H9 (cell line): ENCODE measurements around the gene ATF7IP2. TPM values are rescaled to one million over a fixed set of nuclear protein-coding genes. Genes with fewer than 3 reads are reported as not detected.

ENCODE experiments used
- DNase-seq: peaks from one replicate; pipeline ENCODE4 v3.0.0-alpha.2; 2017
- H2AFZ ChIP-seq: one replicate; pipeline ENCODE4 v1.6.1; 2013; ENCODE audit warnings: mild to moderate bottlenecking, low read length, control low read depth, moderate library complexity
- H2AK5ac ChIP-seq: 2 replicates; pipeline ENCODE4 v1.6.1; 2013; ENCODE audit warnings: low read length, control low read depth, mixed read lengths; ENCODE audit not compliant: insufficient read length
- H2BK120ac ChIP-seq: one replicate; pipeline ENCODE4 v1.6.1; 2013; ENCODE audit warnings: low read depth, mild to moderate bottlenecking, low read length, control low read depth, inconsistent platforms; ENCODE audit not compliant: poor library complexity, severe bottlenecking
- H2BK12ac ChIP-seq: 2 replicates; pipeline ENCODE4 v1.6.1; 2013; ENCODE audit warnings: low read length, control low read depth, mixed read lengths, low read depth; ENCODE audit not compliant: insufficient read length
- H2BK15ac ChIP-seq: 2 replicates; pipeline ENCODE4 v1.6.1; 2013; ENCODE audit warnings: low read depth, low read length, control low read depth
- H2BK20ac ChIP-seq: one replicate; pipeline ENCODE4 v1.6.1; 2013; ENCODE audit warnings: low read depth, mild to moderate bottlenecking, low read length, control low read depth, inconsistent platforms; ENCODE audit not compliant: poor library complexity, severe bottlenecking
- H2BK5ac ChIP-seq: 2 replicates; pipeline ENCODE4 v1.6.1; 2013; ENCODE audit warnings: low read length, control low read depth, mixed read lengths; ENCODE audit not compliant: insufficient read length
- H3K14ac ChIP-seq: 2 replicates; pipeline ENCODE4 v1.6.1; 2013; ENCODE audit warnings: low read length, control low read depth; ENCODE audit not compliant: insufficient read depth
- H3K18ac ChIP-seq: 2 replicates; pipeline ENCODE4 v1.6.1; 2013; ENCODE audit warnings: low read depth, mild to moderate bottlenecking, mixed read lengths, low read length, control low read depth; ENCODE audit not compliant: insufficient read length
- H3K23ac ChIP-seq: 2 replicates; pipeline ENCODE4 v1.6.1; 2013; ENCODE audit warnings: low read length, control low read depth, mixed read lengths, low read depth; ENCODE audit not compliant: insufficient read length
- H3K23me2 ChIP-seq: 2 replicates; pipeline ENCODE4 v1.6.1; 2013; ENCODE audit warnings: low read depth, mild to moderate bottlenecking, mixed read lengths, low read length, control low read depth; ENCODE audit not compliant: insufficient read length, poor library complexity, severe bottlenecking
- H3K27ac ChIP-seq: 2 replicates; pipeline ENCODE4 v1.5.1; 2013; ENCODE audit warnings: low read length, control low read depth, mixed read lengths, low read depth; ENCODE audit not compliant: insufficient read length
- H3K27me3 ChIP-seq: 2 replicates; pipeline ENCODE4 v1.6.1; 2013; ENCODE audit warnings: low read length, control low read depth, inconsistent platforms; ENCODE audit not compliant: insufficient read depth
- H3K4ac ChIP-seq: 2 replicates; pipeline ENCODE4 v1.6.1; 2013; ENCODE audit warnings: low read depth, mild to moderate bottlenecking, control low read depth, inconsistent platforms, low read length, moderate library complexity
- H3K4me1 ChIP-seq: 2 replicates; pipeline ENCODE4 v1.6.1; 2013; ENCODE audit warnings: low read length, control low read depth, inconsistent platforms; ENCODE audit not compliant: insufficient read depth
- H3K4me2 ChIP-seq: 2 replicates; pipeline ENCODE4 v1.6.1; 2013; ENCODE audit warnings: low read length, control low read depth, mixed read lengths; ENCODE audit not compliant: insufficient read length, insufficient read depth
- H3K56ac ChIP-seq: 2 replicates; pipeline ENCODE4 v1.6.1; 2013; ENCODE audit warnings: low read depth, mild to moderate bottlenecking, mixed read lengths, low read length, control low read depth; ENCODE audit not compliant: insufficient read length
- H3K79me1 ChIP-seq: 2 replicates; pipeline ENCODE4 v1.6.1; 2013; ENCODE audit warnings: low read depth, mild to moderate bottlenecking, moderate library complexity, low read length, control low read depth, inconsistent platforms; ENCODE audit not compliant: insufficient read depth, poor library complexity, severe bottlenecking
- H3K79me2 ChIP-seq: 2 replicates; pipeline ENCODE4 v1.6.1; 2013; ENCODE audit warnings: low read length, control low read depth, inconsistent platforms; ENCODE audit not compliant: insufficient read depth
- H3K9ac ChIP-seq: 2 replicates; pipeline ENCODE4 v1.6.1; 2013; ENCODE audit warnings: low read length, control low read depth, mixed read lengths; ENCODE audit not compliant: insufficient read length; ENCODE audit errors: extremely low read depth
- H3K9me3 ChIP-seq: one replicate; pipeline ENCODE4 v1.6.1; 2013; ENCODE audit warnings: low read depth, low read length, inconsistent platforms; ENCODE audit not compliant: control insufficient read depth
- H3T11ph ChIP-seq: one replicate; pipeline ENCODE4 v1.6.1; 2013; ENCODE audit warnings: mild to moderate bottlenecking, low read length, control low read depth, inconsistent platforms
- H4K20me1 ChIP-seq: one replicate; pipeline ENCODE4 v1.6.1; 2013; ENCODE audit not compliant: control insufficient read depth, insufficient read length, insufficient read depth
- H4K5ac ChIP-seq: 2 replicates; pipeline ENCODE4 v1.6.1; 2013; ENCODE audit warnings: low read depth, mild to moderate bottlenecking, mixed read lengths, low read length, control low read depth; ENCODE audit not compliant: insufficient read length
- H4K8ac ChIP-seq: replicated peaks from 2 replicates; pipeline ENCODE4 v1.6.1; 2013; ENCODE audit warnings: low read length, control low read depth, mixed read lengths, low read depth; ENCODE audit not compliant: insufficient read length
- H4K91ac ChIP-seq: 2 replicates; pipeline ENCODE4 v1.6.1; 2013; ENCODE audit warnings: low read depth, mild to moderate bottlenecking, moderate library complexity, mixed read lengths, low read length, control low read depth; ENCODE audit not compliant: insufficient read length
- H3K27ac Mint-ChIP-seq, 3 experiments: 2 replicates in 2 of 3; 3 replicates in 1 of 3; pipeline ENCODE4 v1.8.0; 2020 to 2021; ENCODE audit warnings: mixed read lengths in 3 of 3, mild to moderate bottlenecking in 1 of 3, moderate library complexity in 1 of 3
- H3K27me3 Mint-ChIP-seq: 2 replicates; pipeline ENCODE4 v1.8.0; 2021; ENCODE audit warnings: low read depth, mild to moderate bottlenecking, moderate library complexity, mixed read lengths
- H3K36me3 Mint-ChIP-seq, 3 experiments: 2 replicates in 2 of 3; 3 replicates in 1 of 3; pipeline ENCODE4 v1.8.0; 2020 to 2021; ENCODE audit warnings: low read depth in 3 of 3, mixed read lengths in 3 of 3; ENCODE audit not compliant: insufficient read depth in 1 of 3
- H3K4me1 Mint-ChIP-seq, 2 experiments: 2 replicates each; pipeline ENCODE4 v1.8.0; 2020; ENCODE audit warnings: mixed read lengths in 2 of 2
- H3K4me3 Mint-ChIP-seq, 2 experiments: 2 replicates in 1 of 2; 3 replicates in 1 of 2; pipeline ENCODE4 v1.8.0; 2020 to 2021; ENCODE audit warnings: mild to moderate bottlenecking in 2 of 2, mixed read lengths in 2 of 2, moderate library complexity in 1 of 2
- H3K9me3 Mint-ChIP-seq, 2 experiments: 2 replicates in 1 of 2; 3 replicates in 1 of 2; pipeline ENCODE4 v1.8.0; 2020; ENCODE audit warnings: mild to moderate bottlenecking in 2 of 2, mixed read lengths in 2 of 2, moderate library complexity in 1 of 2
- WGBS: extraction: QIAGEN DNeasy Blood & Tissue Kit; methylation state at CpG from one replicate; pipeline ENCODE4 v1.1.7; 2013; ENCODE audit warnings: missing lambda C conversion rate, low lambda C conversion rate, mixed read lengths; ENCODE audit not compliant: insufficient read length; ENCODE audit errors: extremely low coverage; 5-methylcytosine and 5-hydroxymethylcytosine counted together
- total RNA-seq: library from RNA; stranded (reverse); gene quantifications from 2 replicates; pipeline ENCODE4 v1.2.1, GENCODE V29; 2021
- TF ChIP-seq, protein P1 (sequence below): fragments of 200-600 bp; sonication (generic); conservative IDR thresholded peaks from 3 replicates; pipeline ENCODE4 v1.8.0; 2021; ENCODE audit warnings: antibody characterized with exemption, mild to moderate bottlenecking

Gene ATF7IP2
- total RNA-seq, 1 experiment from 2014 or later = 21.5 TPM

- H4K8ac ChIP-seq = no peak overlapping the region
Observed at GRCh38 chr16:10522966-10523365, 137.1 kb downstream of the ATF7IP2 start.

More at GRCh38 chr16:10522966-10523365, 137.1 kb downstream of the ATF7IP2 start:
- Histone ChIP-seq H3K27ac (no peak overlapping the region), H2AFZ (no peak overlapping the region), H3K23ac (no peak overlapping the region), H3K4ac (no peak overlapping the region), H4K20me1 (no peaks in the 10 kb centered on the region), H2BK20ac (no peak overlapping the region), H3K4me2 (no peak overlapping the region), H3K79me1 (no peaks in the 10 kb centered on the region), H3K56ac (no peak overlapping the region), H3K79me2 (no peaks in the 10 kb centered on the region), H3K23me2 (no peaks in the 10 kb centered on the region), H2BK120ac (no peak overlapping the region), H3K9me3 (no peaks in the 10 kb centered on the region), H3T11ph (no peak overlapping the region), H3K4me1 (no peaks in the 10 kb centered on the region; the same call in 1 of the 2 replicates), H2BK15ac (no peak overlapping the region), H3K14ac (no peak overlapping the region), H2BK5ac (no peak overlapping the region), H3K18ac (no peak overlapping the region), H4K5ac (no peak overlapping the region), H2AK5ac (no peak overlapping the region), H3K27me3 (no peaks in the 10 kb centered on the region), H4K91ac (no peak overlapping the region), H3K9ac (no peak overlapping the region), H2BK12ac (no peak overlapping the region)
- Mint-ChIP-seq H3K36me3 (no peaks in the 10 kb centered on the region), H3K4me3 (no peak overlapping the region), H3K27ac (no peak overlapping the region), H3K9me3 (no peaks in the 10 kb centered on the region), H3K4me1 (0 out of 4 replicates have a peak, but pooled peaks cover 0 to 2% of the 10 kb centered on the region in 2 experiments), H3K27me3 (no peaks in the 10 kb centered on the region; the same call in 1 of the 2 replicates)
- TF ChIP-seq, protein P1, sequence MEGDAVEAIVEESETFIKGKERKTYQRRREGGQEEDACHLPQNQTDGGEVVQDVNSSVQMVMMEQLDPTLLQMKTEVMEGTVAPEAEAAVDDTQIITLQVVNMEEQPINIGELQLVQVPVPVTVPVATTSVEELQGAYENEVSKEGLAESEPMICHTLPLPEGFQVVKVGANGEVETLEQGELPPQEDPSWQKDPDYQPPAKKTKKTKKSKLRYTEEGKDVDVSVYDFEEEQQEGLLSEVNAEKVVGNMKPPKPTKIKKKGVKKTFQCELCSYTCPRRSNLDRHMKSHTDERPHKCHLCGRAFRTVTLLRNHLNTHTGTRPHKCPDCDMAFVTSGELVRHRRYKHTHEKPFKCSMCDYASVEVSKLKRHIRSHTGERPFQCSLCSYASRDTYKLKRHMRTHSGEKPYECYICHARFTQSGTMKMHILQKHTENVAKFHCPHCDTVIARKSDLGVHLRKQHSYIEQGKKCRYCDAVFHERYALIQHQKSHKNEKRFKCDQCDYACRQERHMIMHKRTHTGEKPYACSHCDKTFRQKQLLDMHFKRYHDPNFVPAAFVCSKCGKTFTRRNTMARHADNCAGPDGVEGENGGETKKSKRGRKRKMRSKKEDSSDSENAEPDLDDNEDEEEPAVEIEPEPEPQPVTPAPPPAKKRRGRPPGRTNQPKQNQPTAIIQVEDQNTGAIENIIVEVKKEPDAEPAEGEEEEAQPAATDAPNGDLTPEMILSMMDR = no peak
- no CpG with 5 or more reads among the region's 2 CpGs for WGBS
- DNase-seq = no peak
